Body of pancreas (tissue), 4 donors: Measurements from ENCODE around the gene DOHH. TPM values are rescaled to one million over a fixed set of nuclear protein-coding genes. Genes with fewer than 3 reads are reported as not detected.

Source experiments
- ATAC-seq: fragments of 150-250 bp; one replicate; pipeline ENCODE4 v1.9.1; 2016
- DNase-seq, 4 donors: peaks; one replicate each; pipeline ENCODE4 v3.0.0-alpha.2; 2019
- H3K27ac ChIP-seq, 4 donors: fragments of 200-600 bp; sonication (generic); 1 replicate in 3 of 4; 2 replicates in 1 of 4; pipeline versions ENCODE4 v1.5.1 to v1.6.1; 2016 to 2019; ENCODE audit warnings: mild to moderate bottlenecking in 1 of 4, mixed read lengths in 1 of 4, moderate library complexity in 1 of 4
- H3K27me3 ChIP-seq, 2 donors: fragments of 200-600 bp; sonication (generic); one replicate each; pipeline ENCODE4 v1.6.0; 2016; ENCODE audit warnings: mild to moderate bottlenecking in 1 of 2
- H3K36me3 ChIP-seq, 2 donors: fragments of 200-600 bp; sonication (generic); replicated peaks in 1 of 2; 2 replicates each; pipeline ENCODE4 v1.5.1; 2016; ENCODE audit warnings: low read depth in 2 of 2; ENCODE audit not compliant: insufficient read depth in 1 of 2
- H3K4me1 ChIP-seq: fragments of 200-600 bp; sonication (generic); one replicate; pipeline ENCODE4 v1.6.0; 2016
- H3K4me3 ChIP-seq, 2 donors: fragments of 200-600 bp; sonication (generic); 1 replicate in 1 of 2; 2 replicates in 1 of 2; pipeline ENCODE4 v1.5.1; 2016 to 2019
- H3K9me3 ChIP-seq, 3 donors: fragments of 200-600 bp; sonication (generic); 1 replicate in 2 of 3; 2 replicates in 1 of 3; pipeline ENCODE4 v1.5.1; 2016
- CTCF ChIP-seq, 7 experiments: fragments of 450-650 bp in 4 of 7; fragments of 200-600 bp in 3 of 7; sonication (generic) in 3 of 7; IDR thresholded peaks; one replicate each; pipeline ENCODE4 v1.5.1; 2016 to 2019; ENCODE audit warnings: antibody characterized with exemption in 7 of 7
- POLR2A ChIP-seq, 3 donors: fragments of 450-650 bp; IDR thresholded peaks; one replicate each; pipeline ENCODE4 v1.6.1; 2016; ENCODE audit warnings: antibody characterized with exemption in 3 of 3, mild to moderate bottlenecking in 2 of 3
- WGBS, 2 donors: methylation state at CpG; one replicate each; pipeline ENCODE4 v1.1.5; 2017; 5-methylcytosine and 5-hydroxymethylcytosine counted together
- intact Hi-C: fragments of 100-400 bp; cut with DNase I; formaldehyde crosslinking; loops from one replicate; pipeline ENCODE4 v1.15.1; 2023
- total RNA-seq, 2 donors: library from RNA; depleted of rRNA; stranded (reverse); fragments of >200 nt; gene quantifications; one replicate each; pipeline ENCODE4 v1.1.0, GENCODE V29; 2016

The DOHH gene
- total RNA-seq, 2 donors from 2014 or later = 9.3 to 17.5 TPM

GRCh38 chr19:3522421-3523360, 22.2 kb upstream of the DOHH start:
- intact Hi-C loops = no loop called here
- Histone ChIP-seq H3K4me3 (no peak overlapping the region), H3K36me3 (peaks cover 0 to 9% of the 10 kb centered on the region in 2 donors), H3K27me3 (no peaks in the 10 kb centered on the region), H3K27ac (no peak overlapping the region), H3K4me1 (peaks cover 13% of the 10 kb centered on the region), H3K9me3 (no peaks in the 10 kb centered on the region)
- TF ChIP-seq POLR2A (IDR thresholded peaks at IDR 0.05) = no peak
- no peak for TF ChIP-seq CTCF (IDR thresholded peaks at IDR 0.05)
- DNase-seq = no peak
- ATAC-seq = no peak
- 90 to 100% methylated on average over 3 to 35 of the region's 40 CpGs for WGBS, 2 donors

- TF ChIP-seq CTCF (IDR thresholded peaks at IDR 0.05) = no peak
- TF ChIP-seq POLR2A (IDR thresholded peaks at IDR 0.05) = no peak
- DNase-seq = no peak
- no peak for ATAC-seq
- Histone ChIP-seq H3K27ac (no peak overlapping the region), H3K9me3 (no peaks in the 10 kb centered on the region), H3K27me3 (no peaks in the 10 kb centered on the region), H3K36me3 (no peaks in the 10 kb centered on the region), H3K4me1 (peaks cover 28% of the 10 kb centered on the region), H3K4me3 (no peak overlapping the region)
- 73 to 91% methylated on average over 7 of the region's 7 CpGs for WGBS, 2 donors
- intact Hi-C loops = no loop called here
These were observed 20.6 kb upstream of the DOHH start for GRCh38 chr19:3521104-3521445.

- WGBS, 2 donors = 84 to 87% methylated on average over 6 to 37 of the region's 37 CpGs
- Histone ChIP-seq H3K4me1 (peaks cover 29% of the 10 kb centered on the region), H3K27ac (no peak overlapping the region), H3K9me3 (no peaks in the 10 kb centered on the region), H3K36me3 (no peaks in the 10 kb centered on the region), H3K4me3 (no peak overlapping the region), H3K27me3 (no peaks in the 10 kb centered on the region)
- ATAC-seq = no peak
- intact Hi-C loops = no loop called here
- TF ChIP-seq POLR2A (IDR thresholded peaks at IDR 0.05) (no peak), CTCF (IDR thresholded peaks at IDR 0.05) (no peak)
- no peak for DNase-seq
These were observed 20.0 kb upstream of the DOHH start for GRCh38 chr19:3520166-3521103.

- intact Hi-C loops = no loop called here
- no peaks in the 10 kb centered on the region for H3K9me3 ChIP-seq
- H3K27ac ChIP-seq = no peak overlapping the region
- H3K4me3 ChIP-seq = no peak overlapping the region
- ATAC-seq (no peak), DNase-seq (no peak)
- TF ChIP-seq POLR2A (IDR thresholded peaks at IDR 0.05) (no peak), CTCF (IDR thresholded peaks at IDR 0.05) (no peak)
- H3K27me3 ChIP-seq = no peaks in the 10 kb centered on the region
- H3K4me1 ChIP-seq = peaks cover 29% of the 10 kb centered on the region
- no peaks in the 10 kb centered on the region for H3K36me3 ChIP-seq
- WGBS, 2 donors = 74 to 87% methylated on average over 3 to 12 of the region's 18 CpGs
These were observed 18.7 kb upstream of the DOHH start for GRCh38 chr19:3519126-3519525.
